ENCODE data around the gene SUSD3. TPM values are rescaled to one million over a fixed set of nuclear protein-coding genes. Genes with fewer than 3 reads are reported as not detected.

The SUSD3 gene
- total RNA-seq, 1 experiment from 2014 or later, result 11.9 TPM

DNA sequence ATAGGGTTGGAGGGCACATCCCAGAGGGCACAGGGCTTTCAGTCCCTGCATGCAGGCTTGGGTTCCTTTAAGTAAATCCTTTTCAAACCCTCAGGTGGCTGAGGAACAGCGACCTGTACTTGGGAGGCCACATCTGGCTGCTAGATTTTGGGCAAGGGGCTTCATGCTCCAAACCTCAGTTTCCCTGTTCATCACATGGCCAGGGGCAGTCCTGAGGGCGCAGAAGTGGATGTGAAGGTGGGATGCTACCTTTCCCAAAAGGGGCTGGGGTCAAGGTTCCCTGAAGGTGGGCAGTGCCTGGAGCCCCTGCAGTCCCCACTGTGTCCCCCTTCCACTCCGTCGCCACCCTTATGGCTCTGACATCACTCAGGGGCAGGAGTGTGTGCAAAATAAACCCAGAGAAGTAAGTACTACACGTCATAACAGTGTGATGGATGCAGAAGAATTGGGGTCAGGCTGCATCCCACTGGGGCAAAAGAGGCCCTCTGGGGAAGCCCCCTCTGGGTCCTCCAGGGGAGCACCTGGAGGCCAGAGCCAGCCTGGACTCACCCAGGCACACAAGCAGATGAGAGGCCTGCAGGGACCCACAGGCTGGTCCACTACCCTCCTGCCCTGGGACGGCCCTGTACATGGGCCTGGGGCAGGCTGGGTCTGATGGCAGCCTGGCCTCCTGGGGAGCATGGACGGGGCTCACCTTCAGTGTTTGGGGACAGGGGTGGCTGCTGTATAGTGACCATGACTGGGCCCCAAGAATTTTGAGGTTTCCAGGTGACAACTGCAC, 35.6 kb downstream of the SUSD3 start:
- H3K36me3 Mint-ChIP-seq, result no peaks in the 10 kb centered on the region
- H3K4me1 Mint-ChIP-seq, result peaks cover 23% of the 10 kb centered on the region
- no peaks in the 10 kb centered on the region; the same call in 1 of the 2 replicates for H3K27me3 Mint-ChIP-seq (ENCODE audit: low read depth)
- peak; percentile 6 for DNase-seq (ENCODE audit: low spot score)
- H3K9me3 Mint-ChIP-seq, result no peaks in the 10 kb centered on the region
- ATAC-seq, result no peak
- POLR2A ChIA-PET, result no interaction called here
- peak overlapping the region; percentile 64 for H3K4me3 Mint-ChIP-seq
- H3K27ac Mint-ChIP-seq, result peak overlapping the region; percentile 96
- CTCF ChIA-PET, result interaction anchor here (2.1 kb wide), 1 partner anchor 15 kb away, joined by 8 read pairs; no protein-coding TSS in a partner anchor
- TF ChIP-seq, protein P1, sequence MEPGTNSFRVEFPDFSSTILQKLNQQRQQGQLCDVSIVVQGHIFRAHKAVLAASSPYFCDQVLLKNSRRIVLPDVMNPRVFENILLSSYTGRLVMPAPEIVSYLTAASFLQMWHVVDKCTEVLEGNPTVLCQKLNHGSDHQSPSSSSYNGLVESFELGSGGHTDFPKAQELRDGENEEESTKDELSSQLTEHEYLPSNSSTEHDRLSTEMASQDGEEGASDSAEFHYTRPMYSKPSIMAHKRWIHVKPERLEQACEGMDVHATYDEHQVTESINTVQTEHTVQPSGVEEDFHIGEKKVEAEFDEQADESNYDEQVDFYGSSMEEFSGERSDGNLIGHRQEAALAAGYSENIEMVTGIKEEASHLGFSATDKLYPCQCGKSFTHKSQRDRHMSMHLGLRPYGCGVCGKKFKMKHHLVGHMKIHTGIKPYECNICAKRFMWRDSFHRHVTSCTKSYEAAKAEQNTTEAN (CRISPR knock-in tag; IDR thresholded peaks at IDR 0.05), result no peak
- TF ChIP-seq ZNF121 (CRISPR knock-in tag; IDR thresholded peaks at IDR 0.05) (no peak), CREB1 (CRISPR knock-in tag; IDR thresholded peaks at IDR 0.05) (no peak), NFYB (CRISPR knock-in tag; conservative IDR thresholded peaks at IDR 0.05; ENCODE audit: low read depth) (no peak), NFATC4 (CRISPR knock-in tag; IDR thresholded peaks at IDR 0.05) (no peak), KAT7 (CRISPR knock-in tag; IDR thresholded peaks at IDR 0.05; ENCODE audit: borderline replicate concordance) (no peak), ZNF671 (CRISPR knock-in tag; IDR thresholded peaks at IDR 0.05) (no peak)
- TF ChIP-seq, protein P2, sequence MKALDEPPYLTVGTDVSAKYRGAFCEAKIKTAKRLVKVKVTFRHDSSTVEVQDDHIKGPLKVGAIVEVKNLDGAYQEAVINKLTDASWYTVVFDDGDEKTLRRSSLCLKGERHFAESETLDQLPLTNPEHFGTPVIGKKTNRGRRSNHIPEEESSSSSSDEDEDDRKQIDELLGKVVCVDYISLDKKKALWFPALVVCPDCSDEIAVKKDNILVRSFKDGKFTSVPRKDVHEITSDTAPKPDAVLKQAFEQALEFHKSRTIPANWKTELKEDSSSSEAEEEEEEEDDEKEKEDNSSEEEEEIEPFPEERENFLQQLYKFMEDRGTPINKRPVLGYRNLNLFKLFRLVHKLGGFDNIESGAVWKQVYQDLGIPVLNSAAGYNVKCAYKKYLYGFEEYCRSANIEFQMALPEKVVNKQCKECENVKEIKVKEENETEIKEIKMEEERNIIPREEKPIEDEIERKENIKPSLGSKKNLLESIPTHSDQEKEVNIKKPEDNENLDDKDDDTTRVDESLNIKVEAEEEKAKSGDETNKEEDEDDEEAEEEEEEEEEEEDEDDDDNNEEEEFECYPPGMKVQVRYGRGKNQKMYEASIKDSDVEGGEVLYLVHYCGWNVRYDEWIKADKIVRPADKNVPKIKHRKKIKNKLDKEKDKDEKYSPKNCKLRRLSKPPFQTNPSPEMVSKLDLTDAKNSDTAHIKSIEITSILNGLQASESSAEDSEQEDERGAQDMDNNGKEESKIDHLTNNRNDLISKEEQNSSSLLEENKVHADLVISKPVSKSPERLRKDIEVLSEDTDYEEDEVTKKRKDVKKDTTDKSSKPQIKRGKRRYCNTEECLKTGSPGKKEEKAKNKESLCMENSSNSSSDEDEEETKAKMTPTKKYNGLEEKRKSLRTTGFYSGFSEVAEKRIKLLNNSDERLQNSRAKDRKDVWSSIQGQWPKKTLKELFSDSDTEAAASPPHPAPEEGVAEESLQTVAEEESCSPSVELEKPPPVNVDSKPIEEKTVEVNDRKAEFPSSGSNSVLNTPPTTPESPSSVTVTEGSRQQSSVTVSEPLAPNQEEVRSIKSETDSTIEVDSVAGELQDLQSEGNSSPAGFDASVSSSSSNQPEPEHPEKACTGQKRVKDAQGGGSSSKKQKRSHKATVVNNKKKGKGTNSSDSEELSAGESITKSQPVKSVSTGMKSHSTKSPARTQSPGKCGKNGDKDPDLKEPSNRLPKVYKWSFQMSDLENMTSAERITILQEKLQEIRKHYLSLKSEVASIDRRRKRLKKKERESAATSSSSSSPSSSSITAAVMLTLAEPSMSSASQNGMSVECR (CRISPR knock-in tag; IDR thresholded peaks at IDR 0.05; ENCODE audit: borderline replicate concordance), result no peak
- TF ChIP-seq, protein P3, sequence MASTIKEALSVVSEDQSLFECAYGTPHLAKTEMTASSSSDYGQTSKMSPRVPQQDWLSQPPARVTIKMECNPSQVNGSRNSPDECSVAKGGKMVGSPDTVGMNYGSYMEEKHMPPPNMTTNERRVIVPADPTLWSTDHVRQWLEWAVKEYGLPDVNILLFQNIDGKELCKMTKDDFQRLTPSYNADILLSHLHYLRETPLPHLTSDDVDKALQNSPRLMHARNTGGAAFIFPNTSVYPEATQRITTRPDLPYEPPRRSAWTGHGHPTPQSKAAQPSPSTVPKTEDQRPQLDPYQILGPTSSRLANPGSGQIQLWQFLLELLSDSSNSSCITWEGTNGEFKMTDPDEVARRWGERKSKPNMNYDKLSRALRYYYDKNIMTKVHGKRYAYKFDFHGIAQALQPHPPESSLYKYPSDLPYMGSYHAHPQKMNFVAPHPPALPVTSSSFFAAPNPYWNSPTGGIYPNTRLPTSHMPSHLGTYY (CRISPR knock-in tag; IDR thresholded peaks at IDR 0.05), result no peak
- TF ChIP-seq, protein P4, sequence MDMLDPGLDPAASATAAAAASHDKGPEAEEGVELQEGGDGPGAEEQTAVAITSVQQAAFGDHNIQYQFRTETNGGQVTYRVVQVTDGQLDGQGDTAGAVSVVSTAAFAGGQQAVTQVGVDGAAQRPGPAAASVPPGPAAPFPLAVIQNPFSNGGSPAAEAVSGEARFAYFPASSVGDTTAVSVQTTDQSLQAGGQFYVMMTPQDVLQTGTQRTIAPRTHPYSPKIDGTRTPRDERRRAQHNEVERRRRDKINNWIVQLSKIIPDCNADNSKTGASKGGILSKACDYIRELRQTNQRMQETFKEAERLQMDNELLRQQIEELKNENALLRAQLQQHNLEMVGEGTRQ (CRISPR knock-in tag; IDR thresholded peaks at IDR 0.05), result no peak
- TF ChIP-seq, protein P5, sequence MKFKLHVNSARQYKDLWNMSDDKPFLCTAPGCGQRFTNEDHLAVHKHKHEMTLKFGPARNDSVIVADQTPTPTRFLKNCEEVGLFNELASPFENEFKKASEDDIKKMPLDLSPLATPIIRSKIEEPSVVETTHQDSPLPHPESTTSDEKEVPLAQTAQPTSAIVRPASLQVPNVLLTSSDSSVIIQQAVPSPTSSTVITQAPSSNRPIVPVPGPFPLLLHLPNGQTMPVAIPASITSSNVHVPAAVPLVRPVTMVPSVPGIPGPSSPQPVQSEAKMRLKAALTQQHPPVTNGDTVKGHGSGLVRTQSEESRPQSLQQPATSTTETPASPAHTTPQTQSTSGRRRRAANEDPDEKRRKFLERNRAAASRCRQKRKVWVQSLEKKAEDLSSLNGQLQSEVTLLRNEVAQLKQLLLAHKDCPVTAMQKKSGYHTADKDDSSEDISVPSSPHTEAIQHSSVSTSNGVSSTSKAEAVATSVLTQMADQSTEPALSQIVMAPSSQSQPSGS (CRISPR knock-in tag; IDR thresholded peaks at IDR 0.05; ENCODE audit: borderline replicate concordance, low read depth), result no peak
- TF ChIP-seq, protein P6, sequence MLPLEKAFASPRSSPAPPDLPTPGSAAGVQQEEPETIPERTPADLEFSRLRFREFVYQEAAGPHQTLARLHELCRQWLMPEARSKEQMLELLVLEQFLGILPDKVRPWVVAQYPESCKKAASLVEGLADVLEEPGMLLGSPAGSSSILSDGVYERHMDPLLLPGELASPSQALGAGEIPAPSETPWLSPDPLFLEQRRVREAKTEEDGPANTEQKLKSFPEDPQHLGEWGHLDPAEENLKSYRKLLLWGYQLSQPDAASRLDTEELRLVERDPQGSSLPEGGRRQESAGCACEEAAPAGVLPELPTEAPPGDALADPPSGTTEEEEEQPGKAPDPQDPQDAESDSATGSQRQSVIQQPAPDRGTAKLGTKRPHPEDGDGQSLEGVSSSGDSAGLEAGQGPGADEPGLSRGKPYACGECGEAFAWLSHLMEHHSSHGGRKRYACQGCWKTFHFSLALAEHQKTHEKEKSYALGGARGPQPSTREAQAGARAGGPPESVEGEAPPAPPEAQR (CRISPR knock-in tag; IDR thresholded peaks at IDR 0.05), result no peak
- TF ChIP-seq, protein P7, sequence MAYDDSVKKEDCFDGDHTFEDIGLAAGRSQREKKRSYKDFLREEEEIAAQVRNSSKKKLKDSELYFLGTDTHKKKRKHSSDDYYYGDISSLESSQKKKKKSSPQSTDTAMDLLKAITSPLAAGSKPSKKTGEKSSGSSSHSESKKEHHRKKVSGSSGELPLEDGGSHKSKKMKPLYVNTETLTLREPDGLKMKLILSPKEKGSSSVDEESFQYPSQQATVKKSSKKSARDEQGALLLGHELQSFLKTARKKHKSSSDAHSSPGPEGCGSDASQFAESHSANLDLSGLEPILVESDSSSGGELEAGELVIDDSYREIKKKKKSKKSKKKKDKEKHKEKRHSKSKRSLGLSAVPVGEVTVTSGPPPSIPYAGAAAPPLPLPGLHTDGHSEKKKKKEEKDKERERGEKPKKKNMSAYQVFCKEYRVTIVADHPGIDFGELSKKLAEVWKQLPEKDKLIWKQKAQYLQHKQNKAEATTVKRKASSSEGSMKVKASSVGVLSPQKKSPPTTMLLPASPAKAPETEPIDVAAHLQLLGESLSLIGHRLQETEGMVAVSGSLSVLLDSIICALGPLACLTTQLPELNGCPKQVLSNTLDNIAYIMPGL (CRISPR knock-in tag; IDR thresholded peaks at IDR 0.05), result no peak
